PC-3 (cell line): ENCODE results near the gene NIPAL4.

Source experiments
- EZH2 ChIP-seq: fragments of 300-600 bp; sonication (generic); IDR thresholded peaks from one replicate; pipeline ENCODE4 v1.6.1; 2017; ENCODE audit warnings: antibody characterized with exemption, mild to moderate bottlenecking, low read length; ENCODE audit not compliant: unreplicated experiment
- EZH2phosphoT487 ChIP-seq: fragments of 300-600 bp; sonication (generic); IDR thresholded peaks from 2 replicates; pipeline ENCODE4 v1.6.1; 2018; ENCODE audit warnings: mild to moderate bottlenecking, antibody characterized with exemption, low read length, borderline replicate concordance
- TF ChIP-seq, protein P1 (sequence below): fragments of 300-600 bp; sonication (generic); conservative IDR thresholded peaks from 2 replicates; pipeline ENCODE4 v1.5.1; 2017; ENCODE audit warnings: antibody characterized with exemption, low read depth, mild to moderate bottlenecking, low read length

DNA sequence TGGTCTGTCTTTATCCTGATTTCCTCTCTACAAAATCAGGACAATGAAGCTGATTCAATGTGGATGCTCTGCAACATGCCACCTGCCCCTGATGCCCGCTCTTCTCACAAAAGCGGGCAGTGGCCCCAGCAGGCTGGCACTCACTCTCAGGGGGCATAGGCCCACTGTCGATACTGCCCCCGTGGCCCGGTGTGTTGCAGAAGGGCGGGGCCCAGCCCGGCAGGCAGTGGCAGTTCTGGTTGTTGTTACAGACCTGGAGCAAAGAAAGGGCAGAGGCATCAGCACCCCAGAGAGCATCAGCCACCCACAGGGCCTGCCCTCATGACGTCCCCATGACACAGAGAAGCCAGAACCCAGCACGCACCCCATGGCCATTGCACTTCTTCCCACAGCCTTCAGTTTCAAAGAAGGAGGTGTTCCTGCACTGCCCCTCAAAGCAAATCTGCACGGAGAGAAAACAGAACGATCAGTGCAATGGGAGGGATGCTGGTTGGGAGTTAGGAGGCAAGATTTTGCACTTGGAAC is 31.5 kb downstream of the NIPAL4 start:
- TF ChIP-seq, protein P1, sequence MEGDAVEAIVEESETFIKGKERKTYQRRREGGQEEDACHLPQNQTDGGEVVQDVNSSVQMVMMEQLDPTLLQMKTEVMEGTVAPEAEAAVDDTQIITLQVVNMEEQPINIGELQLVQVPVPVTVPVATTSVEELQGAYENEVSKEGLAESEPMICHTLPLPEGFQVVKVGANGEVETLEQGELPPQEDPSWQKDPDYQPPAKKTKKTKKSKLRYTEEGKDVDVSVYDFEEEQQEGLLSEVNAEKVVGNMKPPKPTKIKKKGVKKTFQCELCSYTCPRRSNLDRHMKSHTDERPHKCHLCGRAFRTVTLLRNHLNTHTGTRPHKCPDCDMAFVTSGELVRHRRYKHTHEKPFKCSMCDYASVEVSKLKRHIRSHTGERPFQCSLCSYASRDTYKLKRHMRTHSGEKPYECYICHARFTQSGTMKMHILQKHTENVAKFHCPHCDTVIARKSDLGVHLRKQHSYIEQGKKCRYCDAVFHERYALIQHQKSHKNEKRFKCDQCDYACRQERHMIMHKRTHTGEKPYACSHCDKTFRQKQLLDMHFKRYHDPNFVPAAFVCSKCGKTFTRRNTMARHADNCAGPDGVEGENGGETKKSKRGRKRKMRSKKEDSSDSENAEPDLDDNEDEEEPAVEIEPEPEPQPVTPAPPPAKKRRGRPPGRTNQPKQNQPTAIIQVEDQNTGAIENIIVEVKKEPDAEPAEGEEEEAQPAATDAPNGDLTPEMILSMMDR: no peak
- no peak for TF ChIP-seq EZH2
- no peak for TF ChIP-seq EZH2phosphoT487
